NCI-H2196 (cell line): ENCODE results near the gene SLC6A6.

Experiments
- DNase-seq: peaks from one replicate; lab custom pipeline; 2025; ENCODE audit not compliant: unreplicated experiment; lab: John Stamatoyannopoulos, UW

Gene SLC6A6

GRCh38 chr3:14481646-14482036 is 79.2 kb downstream of the SLC6A6 start:
- DNase-seq = no peak

GRCh38 chr3:14482271-14482721 is 79.9 kb downstream of the SLC6A6 start:
- DNase-seq = no peak

GRCh38 chr3:14483286-14483685 is 80.9 kb downstream of the SLC6A6 start:
- DNase-seq = no peak

GRCh38 chr3:14484741-14485140 is 82.3 kb downstream of the SLC6A6 start:
- DNase-seq = no peak

GRCh38 chr3:14485981-14486380 is 83.6 kb downstream of the SLC6A6 start:
- no peak for DNase-seq

GRCh38 chr3:14486460-14486859 is 84.1 kb downstream of the SLC6A6 start:
- no peak for DNase-seq

- no peak for DNase-seq
Observed at GRCh38 chr3:14487086-14487485, 84.7 kb downstream of the SLC6A6 start.

- no peak for DNase-seq
Observed at GRCh38 chr3:14487821-14488220, 85.4 kb downstream of the SLC6A6 start.

GRCh38 chr3:14488286-14489041 is 86.1 kb downstream of the SLC6A6 start:
- DNase-seq = no peak

- no peak for DNase-seq
Observed at GRCh38 chr3:14489641-14490040, 87.2 kb downstream of the SLC6A6 start.

GRCh38 chr3:14490255-14490654 is 87.8 kb downstream of the SLC6A6 start:
- no peak for DNase-seq

- no peak for DNase-seq
Observed at GRCh38 chr3:14490831-14491230, 88.4 kb downstream of the SLC6A6 start.

- DNase-seq = no peak
Observed at GRCh38 chr3:14491396-14492190, 89.2 kb downstream of the SLC6A6 start.

GRCh38 chr3:14492948-14493881 is 90.8 kb downstream of the SLC6A6 start:
- DNase-seq = no peak

GRCh38 chr3:14494279-14494972 is 92.0 kb downstream of the SLC6A6 start:
- no peak for DNase-seq

GRCh38 chr3:14494973-14495300 is 92.5 kb downstream of the SLC6A6 start:
- DNase-seq = no peak

- no peak for DNase-seq
Observed at GRCh38 chr3:14496351-14496750, 93.9 kb downstream of the SLC6A6 start.

GRCh38 chr3:14497321-14497720 is 94.9 kb downstream of the SLC6A6 start:
- no peak for DNase-seq

GRCh38 chr3:14502472-14502871 is 100.1 kb downstream of the SLC6A6 start:
- no peak for DNase-seq

- DNase-seq = no peak
Observed at GRCh38 chr3:14503033-14503705, 100.8 kb downstream of the SLC6A6 start.
